Measurements from ENCODE around the gene UGT1A3.
"Not testable (repeated sequence)": the region's sequence is repeated elsewhere in the genome, so short reads cannot be mapped to it uniquely, and the experiment has no call there.

UGT1A3 gene

DNA sequence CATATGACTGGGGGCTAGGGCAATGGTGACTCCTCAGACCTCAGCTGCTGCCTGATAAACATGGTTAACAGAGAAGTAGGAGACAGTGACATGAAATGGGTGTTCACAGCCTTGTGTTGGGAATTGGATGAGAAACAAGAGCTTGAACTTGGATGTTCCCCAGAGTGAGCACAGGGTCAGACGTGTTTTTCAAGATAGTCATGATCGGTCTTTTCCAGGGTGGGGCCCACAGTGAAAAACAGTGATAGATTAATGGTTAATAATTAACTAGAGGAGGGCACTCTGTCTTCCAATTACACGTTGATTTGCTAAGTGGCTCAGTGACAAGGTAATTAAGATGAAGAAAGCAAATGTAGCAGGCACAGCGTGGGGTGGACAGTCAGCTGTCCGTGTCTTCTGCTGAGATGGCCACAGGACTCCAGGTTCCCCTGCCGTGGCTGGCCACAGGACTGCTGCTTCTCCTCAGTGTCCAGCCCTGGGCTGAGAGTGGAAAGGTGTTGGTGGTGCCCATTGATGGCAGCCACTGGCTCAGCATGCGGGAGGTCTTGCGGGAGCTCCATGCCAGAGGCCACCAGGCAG is at the start of gene UGT1A3:
UGT1A3 (plus strand) TSS at position 320 of the 579 bp plus-strand sequence; CDS start at position 405, 85 bp downstream.
- DNase-seq, result no peak

DNA sequence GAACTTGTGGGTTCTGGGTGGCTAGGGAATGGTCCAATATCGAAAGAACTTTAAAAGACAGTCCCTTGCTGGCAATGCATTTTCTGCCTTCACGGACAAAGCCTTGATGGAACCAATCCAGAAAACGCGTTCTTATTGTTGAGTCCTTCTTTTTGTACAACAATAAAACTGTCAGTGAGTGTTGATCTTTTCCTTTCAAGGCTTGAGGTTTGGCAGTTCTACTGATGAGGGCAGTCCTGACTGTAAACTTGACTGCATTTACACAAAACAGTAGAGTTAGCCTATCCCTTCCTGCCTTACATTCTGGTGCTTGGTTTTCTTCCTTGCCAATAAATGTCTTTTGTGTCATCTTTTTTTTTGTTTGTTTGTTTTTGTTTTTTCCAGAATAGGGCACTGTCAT is 49.6 kb upstream of the UGT1A3 start:
- no peak for DNase-seq

DNA sequence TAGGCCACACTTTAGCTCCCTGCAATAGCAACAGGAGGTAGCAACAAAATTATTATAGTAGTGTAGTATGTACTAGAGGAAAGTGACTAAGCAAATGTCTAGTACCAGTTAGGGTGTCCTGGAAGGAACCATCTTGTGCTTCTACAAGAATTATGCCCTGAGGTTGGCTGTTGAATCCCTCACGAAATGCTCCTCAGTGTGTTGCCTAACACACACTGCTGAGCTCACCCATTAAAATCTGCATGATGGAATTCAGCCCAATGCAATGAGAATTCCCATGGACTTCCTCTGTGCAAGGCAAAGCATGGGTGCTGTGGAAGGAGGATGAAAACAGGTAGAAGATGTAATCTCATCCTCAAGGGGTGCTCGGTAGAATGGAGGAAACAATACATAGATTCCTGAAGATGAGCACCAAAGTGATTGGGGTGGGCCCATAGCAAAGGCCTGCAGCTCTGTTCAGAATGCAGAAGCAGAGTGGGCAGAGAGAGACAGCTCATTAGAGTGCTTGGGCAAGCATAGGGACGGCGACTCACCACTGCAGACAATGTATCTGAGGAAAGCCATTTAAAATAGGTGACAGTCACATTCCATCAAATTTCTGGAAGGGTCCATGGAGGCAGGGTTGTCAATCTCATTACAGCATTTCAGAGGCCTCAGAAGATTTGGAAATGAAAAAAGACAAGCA is 48.3 kb upstream of the UGT1A3 start:
- DNase-seq, result no peak

DNA sequence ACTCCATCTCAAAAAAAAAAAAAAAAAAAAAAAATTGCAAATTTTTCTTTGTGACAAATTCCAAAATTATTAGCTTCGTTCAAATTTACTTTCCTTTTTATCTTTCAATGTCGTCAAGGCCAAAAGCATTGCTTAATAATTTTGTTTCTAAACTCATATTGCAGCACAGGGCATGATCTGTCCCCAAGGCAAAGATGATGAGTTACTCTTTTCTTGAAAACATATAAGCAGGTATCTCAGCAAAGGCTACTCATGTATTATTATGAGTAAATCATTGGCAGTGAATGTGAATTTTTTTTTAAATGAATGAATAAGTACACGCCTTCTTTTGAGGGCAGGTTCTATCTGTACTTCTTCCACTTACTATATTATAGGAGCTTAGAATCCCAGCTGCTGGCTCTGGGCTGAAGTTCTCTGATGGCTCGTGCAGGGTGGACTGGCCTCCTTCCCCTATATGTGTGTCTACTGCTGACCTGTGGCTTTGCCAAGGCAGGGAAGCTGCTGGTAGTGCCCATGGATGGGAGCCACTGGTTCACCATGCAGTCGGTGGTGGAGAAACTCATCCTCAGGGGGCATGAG is 47.2 kb upstream of the UGT1A3 start, which contains the start of gene UGT1A7:
UGT1A7 (plus strand) TSS at position 381 of the 579 bp plus-strand sequence; CDS start at position 418, 37 bp downstream.
- no peak for DNase-seq

DNA sequence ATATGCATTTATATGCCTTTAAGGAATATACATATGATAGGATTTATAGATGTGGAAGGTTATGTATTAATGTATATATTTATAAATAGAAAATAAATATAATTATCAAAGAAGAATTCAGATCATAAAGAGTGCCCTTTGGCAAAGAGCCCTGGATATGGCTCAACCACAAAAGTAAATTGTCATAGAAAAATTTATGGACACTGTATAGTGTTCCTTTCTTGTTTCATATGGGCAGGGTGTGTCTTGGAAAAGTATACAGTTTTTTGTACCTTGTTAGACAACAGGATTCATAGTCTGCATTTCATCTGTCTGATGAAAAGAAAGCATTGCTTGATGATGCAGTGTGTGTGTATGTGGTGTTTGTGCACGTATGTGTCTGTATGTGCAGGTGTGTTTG is 44.2 kb upstream of the UGT1A3 start:
- no peak for DNase-seq

DNA sequence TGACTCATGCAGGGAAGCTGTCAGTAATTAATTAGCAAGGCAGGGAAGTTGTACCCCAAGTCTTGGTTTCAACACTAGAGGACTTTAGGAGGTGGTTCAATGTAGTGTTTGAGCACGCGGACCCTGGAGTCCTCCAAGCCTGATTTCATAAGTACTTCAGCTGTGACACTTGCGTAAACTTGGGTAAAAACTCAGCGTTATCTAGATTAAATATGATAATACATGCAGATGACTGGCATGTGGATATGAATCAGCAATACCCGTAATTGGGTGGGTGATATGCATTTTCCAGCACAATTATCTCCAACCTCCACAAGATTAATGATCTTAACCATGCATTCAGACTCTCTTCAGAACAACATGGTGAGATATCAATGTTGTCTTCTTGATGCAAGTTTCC is 41.9 kb upstream of the UGT1A3 start:
- DNase-seq, result no peak

DNA sequence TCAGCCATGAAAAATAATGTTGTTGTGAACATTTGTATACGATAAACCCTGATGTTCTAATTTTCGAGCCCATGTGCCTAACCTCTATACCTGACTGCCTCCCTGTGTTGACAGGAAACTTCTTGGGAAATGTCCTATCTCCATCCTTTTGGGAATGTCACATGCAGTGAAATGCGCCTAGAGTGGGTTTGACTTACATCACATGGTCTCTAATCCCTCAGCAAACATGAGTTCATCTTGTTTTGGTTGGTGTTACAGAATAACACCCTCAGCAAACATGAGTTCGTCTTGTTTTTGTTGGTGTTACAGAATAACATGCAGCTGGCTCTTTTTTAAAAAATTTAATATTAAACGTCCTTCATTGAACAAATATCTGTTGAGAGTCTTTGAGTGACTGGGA is 40.5 kb upstream of the UGT1A3 start:
- DNase-seq, result no peak

DNA sequence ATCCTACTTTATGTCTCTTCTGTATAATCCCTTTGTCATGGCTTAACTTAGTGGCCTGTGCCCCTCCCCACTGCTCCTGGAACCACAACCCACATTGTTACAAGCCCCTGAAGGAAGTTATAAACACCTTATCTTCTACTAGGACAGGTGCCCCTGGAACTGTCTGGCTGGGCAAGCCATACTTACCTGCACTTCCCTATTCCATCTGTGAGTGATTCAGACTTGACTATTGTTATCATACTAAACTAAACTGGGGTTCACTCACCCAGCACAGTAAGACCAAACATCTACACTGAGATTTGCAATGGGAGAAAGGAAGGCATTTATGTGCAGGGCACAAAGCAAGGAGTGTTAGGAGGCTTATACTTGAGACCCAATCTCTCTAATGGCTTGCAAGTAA is 39.8 kb upstream of the UGT1A3 start:
- DNase-seq, result no peak

DNA sequence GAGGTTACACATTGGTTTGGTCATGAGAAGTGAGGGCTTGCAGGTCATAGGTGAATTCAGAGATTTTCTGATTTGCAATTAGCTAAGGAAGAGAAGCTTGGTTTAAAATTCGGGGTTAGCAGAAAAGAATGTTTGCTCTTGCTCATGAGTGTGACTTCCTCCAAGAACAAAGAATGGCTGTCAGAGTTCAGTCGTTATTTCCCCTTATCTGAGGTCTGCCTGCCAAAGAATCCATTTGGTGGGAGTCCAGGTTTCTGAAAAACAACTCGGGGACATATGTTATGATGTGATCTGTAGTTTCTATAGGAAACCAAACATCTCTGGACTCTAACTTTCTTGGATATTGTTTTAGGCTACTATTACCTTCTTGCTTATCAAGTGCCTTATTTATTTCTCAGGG is 39.3 kb upstream of the UGT1A3 start:
- DNase-seq, result no peak

DNA sequence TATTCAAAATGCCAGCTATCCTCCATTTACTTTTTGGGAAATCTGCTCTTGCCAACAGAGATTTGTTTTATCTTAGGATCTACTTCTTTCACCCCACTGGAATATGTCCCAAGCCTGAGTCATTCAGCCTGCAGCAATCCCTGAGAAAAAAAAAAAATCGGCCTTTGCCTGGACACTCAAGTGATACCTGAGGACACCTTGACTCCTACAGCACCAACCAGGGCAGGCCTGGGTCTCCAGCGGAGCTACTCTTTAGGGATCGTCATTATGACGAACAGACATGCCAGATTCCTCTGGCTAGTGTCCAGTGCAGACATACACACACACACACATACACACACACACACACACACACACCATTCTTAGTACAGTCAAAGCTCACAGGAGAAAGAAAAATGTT is 38.4 kb upstream of the UGT1A3 start:
- DNase-seq, result no peak

DNA sequence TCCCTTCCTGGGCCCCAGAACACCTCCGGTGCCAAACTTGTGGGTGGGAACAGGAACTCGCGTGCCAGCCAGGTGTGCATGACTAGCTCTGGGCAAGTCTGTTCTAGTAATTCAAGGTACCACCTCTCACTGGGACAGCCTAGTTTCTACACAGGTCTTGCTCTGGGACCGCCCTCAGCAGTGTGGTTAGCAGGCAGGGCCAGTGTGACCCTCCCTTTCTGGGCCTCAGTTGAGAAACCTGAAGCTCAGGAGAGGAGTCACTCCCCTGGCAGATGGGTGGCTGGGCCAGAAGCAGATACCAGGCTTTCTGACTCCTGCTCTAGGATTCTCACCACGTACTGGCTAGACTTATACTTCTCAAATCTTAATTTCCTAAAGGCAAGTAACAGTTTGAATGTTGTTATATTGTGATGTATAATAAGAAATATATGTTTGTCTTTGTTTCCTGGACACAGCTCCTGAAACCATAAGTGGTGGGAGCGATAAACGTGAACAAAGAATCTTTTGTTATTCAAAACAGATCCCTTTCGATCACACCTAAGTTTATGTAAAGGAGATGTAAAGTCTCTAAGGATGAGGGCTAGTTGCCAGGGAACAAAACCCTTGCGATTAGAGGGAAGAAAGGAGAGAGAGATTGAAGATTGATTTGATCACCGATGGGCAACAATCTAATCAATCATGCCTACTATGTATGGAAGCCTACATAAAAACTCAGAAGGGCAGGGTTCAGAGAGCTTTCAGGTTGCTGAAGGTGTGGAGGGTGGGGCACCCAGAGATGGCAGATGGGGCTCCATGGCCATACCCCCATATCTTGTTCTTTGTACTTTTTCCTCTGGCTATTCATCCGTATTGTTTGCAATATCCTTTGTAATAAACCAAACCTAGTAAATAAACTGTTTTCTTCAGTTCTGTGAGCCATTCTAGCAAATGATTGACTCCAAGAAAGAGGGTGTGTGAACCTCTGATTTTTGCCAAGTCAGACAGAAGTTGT is 37.1 kb upstream of the UGT1A3 start:
- no peak for DNase-seq

DNA sequence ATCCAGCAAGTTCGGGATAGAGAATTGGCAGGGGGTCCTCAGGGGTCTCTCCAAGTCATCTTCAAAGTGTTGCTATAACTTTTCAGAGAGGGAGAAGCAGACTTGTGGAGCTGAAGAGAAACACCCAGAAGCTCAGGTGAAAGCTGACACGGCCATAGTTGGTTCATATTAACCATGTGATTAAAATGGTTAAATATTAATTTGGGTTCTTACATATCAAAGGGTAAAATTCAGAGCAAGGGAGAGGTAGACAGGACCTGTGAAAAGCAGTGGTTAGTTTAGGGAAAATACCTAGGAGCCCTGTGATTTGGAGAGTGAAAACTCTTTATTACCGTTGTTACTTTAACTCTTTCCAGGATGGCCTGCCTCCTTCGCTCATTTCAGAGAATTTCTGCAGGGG is 36.2 kb upstream of the UGT1A3 start, which contains the start of gene UGT1A6:
UGT1A6 (plus strand) TSS at position 243 of the 400 bp plus-strand sequence; CDS start at position 358, 115 bp downstream.
- DNase-seq, result no peak

DNA sequence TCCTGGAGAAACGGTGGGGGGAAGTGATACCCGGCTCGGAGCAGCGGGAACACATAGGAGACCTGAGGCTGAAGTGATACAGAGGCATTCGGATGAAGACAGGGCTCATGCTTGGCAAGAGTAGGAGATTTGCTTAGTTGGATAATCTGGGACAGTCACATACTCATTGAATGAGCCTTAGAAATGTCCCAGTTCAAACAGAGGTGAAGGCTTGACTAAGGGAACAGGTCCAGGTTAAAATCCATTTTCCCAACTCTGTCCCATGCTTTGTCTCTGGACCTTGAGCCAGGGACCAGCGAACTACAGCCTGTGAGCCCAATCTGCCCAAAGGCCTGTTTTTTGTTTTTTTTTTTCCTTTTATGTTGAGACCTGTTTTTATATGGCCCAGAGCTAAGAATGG is 34.9 kb upstream of the UGT1A3 start:
- DNase-seq, result no peak

DNA sequence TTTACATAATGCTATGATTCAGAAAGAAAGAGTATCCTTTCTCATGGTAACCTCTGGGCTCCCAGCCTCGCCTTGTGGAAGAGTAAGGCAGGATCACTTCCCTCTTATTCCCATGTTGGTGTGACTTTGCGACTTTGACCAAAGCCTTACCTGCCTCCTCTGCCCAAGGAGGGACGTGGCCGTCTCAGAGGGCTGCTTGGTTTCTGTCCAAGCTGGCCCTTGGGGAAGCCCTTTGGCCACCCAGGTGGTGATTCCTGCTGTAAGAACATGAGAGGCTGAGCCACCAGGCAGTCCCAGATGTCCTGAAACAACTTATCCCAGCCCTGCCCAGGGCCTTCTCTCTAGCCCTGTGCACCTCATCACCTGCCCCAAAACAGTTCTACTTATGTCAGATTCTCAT is 30.1 kb upstream of the UGT1A3 start:
- no peak for DNase-seq

DNA sequence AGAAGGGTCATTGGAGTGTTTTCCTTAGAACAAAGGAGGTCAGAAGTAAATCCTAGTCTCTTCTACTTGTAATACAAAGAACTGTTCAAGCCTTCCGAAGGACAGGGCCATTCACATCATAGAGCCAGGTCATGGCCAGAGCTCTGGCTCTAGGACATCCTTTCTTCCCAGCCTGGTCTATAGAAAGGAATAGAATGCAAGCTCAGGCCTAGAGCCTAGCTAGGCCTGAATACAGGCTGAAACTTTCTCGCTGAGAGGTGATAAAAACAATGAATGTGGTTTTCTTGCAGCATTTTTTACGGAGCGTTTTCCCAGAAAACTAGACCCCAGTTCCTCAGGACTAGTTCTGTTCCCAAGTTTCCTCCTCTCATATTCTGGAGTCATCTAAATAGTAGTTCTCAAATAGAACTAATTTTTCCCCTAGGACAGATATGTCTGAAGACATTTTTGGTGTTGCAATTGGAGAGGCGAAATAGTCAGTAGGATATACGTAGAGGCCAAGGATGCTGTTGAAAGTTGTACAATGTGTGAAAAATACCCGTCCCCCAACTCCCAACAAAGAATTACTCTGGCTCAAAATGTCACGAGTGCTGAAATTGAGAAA is 29.3 kb upstream of the UGT1A3 start:
- no peak for DNase-seq

DNA sequence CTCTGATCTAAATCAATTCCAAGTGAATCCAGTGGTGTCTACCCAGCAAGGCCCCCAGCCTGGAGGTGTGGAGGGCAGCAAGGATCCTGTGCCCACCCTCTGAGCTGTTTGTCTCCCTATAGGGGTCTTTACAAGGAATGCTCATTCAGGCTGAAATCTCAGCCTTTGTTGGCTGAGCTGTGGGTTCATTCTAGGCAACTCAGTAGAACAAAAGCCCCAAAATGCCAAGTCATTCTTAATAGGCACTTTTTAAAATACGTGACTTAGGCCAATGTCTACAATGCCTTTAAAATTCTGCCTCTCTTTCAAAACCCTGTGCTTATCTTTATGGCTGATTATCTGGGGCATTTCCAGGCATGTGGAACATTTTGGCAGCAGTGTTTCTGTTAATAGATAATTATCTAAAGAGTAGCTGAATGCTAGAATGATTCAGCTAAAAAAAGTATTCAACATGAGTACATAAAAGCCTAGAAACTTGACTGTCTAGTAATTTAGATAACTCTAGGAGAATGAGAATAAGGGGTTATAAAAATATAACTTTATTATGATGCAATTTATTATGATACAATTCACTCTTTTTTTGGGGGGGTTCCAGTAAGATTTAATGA is 28.7 kb upstream of the UGT1A3 start:
- DNase-seq, result no peak

DNA sequence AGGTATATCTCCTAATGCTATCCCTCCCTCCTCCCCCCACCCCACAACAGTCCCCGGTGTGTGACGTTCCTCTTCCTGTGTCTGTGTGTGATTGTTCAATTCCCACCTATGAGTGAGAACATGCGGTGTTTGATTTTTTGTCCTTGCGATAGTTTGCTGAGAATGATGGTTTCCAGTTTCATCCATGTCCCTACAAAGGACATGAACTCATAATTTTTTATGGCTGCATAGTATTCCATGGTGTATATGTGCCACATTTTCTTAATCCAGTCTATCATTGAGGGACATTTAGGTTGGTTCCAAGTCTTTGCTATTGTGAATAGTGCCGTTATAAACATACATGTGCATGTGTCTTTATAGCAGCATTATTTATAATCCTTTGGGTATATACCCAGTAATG is 28.0 kb upstream of the UGT1A3 start:
- not testable (repeated sequence) for DNase-seq

DNA sequence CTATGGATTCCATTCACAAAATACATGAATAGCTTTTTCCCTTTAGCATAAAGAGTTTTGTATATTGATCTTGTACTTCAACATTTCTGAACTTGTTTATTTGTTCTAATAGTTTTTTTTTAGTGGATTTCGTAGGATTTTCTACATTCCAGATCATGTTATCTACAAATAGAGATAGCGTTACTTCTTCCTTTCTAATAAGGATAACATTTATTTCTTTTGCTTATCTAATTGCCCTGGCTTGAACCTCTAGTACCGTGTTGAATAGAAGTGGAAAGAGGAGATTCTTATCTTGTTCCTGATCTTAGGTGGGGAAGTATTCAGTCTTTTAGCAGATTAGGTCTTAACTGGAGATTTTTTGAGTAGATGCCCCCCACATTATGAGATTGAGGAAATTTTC is 26.6 kb upstream of the UGT1A3 start:
- no peak for DNase-seq

DNA sequence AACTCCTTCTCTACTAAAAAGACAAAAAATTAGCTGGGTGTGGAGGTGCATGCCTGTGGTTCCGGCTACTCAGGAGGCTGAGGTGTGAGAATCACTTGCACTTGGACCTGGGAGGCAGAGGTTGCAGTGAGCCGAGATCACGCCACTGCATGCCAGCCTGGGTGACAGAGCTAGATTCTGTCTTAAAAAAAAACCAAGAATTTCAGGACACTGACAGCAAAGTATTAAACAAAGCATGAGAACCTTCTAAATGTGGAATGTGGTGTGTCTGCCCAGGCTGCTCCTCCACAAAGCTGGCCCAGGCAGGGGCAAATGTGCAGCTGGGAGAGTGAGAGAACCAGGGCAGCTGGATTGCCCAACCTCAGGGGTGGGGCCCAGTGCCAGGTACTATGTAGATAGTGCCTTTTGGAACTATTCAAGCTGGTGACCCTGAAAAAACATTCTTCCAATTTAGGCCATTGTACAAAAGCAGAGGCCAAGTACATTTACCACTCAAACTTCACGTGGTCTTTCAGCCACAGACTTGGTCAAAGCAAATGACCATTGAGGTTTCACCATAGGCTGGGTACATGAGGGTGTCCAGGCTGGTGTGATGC is 22.8 kb upstream of the UGT1A3 start:
- no peak for DNase-seq

DNA sequence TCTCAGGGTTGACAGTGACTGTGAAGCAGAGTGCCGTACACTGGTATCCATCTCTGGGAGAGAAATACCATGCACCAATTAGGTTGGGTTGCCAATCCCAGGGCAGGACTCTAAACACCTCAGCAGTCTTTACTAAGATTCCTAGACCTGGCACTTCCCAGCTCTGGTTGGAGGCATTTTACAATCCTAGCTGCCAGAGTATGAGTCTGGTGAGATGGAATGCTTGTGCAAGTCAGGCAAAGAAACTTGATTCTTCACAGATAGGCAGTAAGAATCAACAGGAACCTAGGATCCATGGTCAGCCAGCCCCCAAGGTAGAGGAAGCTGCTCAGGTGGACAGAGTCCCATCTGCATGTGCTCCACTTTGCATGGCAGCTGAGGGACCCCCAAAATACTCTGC is 22.1 kb upstream of the UGT1A3 start:
- no peak for DNase-seq

DNA sequence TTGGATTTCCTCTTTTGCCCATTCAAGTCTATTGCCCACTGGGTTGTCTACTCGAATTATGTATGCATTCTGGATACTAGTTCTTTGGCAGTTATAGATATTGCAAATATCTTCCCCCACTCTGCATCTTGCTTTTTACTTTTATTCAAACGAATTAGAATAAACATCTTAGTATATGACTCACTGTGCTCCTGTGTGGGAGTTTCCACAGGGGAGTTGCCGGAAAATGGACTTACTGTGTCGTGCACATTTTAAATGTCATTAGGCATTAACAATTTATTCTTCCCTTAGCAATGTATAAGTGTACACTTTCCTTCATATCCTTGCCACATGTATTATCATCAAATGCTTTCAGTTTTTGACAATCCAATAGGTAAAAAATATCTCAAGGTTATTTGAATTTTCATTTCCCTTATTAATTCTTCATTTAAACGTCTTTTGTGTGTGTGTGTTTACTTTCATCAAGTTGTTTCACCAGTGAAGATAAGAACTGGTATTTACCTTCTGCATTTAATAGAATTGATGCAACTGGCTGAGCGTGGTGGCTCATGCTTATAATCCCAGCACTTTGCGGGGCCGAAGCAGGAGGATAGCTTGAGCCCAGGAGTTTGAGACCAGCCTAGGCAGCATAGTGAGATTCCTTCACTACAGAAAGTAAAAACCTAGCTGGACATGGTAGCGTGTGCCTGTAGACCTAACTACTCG is 20.8 kb upstream of the UGT1A3 start:
- no peak for DNase-seq

All from activated CD4-positive, alpha-beta T cell treated with anti-CD3 and anti-CD28 coated beads, Interleukin-2, amount 50 U/mL, for 16 hours (primary cell).